HG02973 (cell line): Measurements from ENCODE around the gene HSPA4.

ENCODE experiments used
- ATAC-seq: cut with Tn5 transposase; IDR thresholded peaks from one replicate; pipeline ENCODE4 v1.9.1; 2021; ENCODE audit warnings: moderate library complexity; ENCODE audit not compliant: unreplicated experiment

Gene HSPA4

DNA sequence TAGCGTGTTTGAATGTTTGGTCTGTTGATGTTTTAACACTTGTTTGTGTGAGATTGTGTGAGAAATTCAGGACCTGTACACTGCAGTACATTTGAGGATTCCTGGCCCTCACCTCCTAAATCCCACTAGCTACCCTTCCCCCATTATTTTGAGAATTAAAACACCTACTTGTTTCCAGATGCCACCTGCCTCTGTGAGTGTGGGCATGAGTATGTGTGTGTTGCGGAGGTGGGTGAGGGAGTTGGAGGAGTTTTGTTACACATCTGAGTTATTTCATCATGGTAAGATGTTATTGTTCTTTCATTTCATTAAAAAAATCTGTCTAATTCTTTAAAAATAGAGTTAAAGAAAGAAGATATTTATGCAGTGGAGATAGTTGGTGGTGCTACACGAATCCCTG lies 36.3 kb downstream of the HSPA4 start:
- no peak for ATAC-seq

DNA sequence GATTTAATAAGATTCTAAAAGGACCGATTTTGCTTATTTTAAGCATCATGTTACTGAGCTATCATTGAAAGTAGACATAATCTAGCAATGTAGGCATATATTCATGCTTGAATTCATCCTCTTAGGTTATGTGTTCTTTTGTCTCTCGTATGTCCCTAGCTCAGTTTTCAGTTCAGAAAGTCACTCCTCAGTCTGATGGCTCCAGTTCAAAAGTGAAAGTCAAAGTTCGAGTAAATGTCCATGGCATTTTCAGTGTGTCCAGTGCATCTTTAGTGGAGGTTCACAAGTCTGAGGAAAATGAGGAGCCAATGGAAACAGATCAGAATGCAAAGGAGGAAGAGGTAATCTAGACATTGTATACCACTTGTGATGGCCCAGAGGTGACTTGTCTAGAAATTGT lies 39.2 kb downstream of the HSPA4 start:
- ATAC-seq = no peak

DNA sequence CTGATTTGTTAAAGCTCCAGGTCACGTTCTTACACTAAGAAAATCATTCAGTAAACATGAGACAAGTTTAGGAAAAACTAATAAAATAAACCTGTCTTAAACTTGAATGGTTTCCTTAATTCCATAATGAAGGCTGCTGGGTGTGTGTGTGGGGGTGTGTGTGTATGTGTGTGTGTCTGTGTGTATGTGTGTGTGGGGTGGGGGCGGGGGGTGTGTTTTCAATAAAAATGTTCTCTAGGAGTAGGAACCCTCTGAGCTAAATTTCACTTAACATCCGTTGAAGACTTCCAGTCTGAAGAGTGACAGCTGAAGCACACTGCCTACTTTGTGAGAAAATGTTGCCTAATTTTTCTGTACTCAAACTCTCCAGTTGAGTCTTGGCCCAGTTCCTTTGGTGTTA lies 54.5 kb downstream of the HSPA4 start:
- no peak for ATAC-seq

DNA sequence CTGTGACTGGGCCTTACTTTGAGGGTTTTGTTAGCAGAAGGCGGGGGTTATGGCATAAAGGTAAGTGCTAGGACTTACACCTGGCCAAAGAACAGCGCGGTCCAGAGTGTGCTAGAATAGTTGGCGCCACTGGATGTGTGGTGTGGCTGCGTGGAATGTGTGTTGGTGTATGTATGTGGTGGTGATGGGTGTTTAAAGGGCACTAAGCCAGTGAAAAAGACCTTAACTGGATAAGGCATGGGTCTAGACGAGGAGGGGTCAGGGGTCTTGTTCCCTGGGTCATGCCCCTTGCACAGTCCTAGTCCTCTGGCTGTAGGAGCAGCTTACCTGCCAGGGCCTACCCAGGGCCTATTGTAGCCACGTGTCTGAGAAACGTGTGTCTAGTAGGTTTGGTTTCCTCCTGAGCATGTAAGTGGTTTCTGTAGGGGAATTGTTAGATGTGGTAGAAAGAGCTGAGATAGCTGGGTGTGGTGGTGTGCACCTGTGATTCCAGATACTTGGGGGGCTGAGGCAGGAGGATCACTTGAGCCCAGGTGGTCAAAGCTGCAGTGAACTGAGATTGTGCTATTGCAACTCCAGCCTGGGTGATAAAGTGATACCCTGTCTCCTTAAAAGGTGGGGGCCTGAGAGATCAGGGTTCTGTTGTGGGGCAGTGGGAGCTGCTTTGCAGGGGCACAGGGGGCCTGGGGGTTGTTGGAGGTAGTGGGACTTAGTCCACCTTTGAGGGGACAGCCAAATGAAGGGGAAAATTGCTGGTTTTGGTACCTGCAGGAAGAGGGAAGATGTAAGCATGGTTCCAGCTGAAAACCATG lies 55.2 kb downstream of the HSPA4 start:
- ATAC-seq = no peak

DNA sequence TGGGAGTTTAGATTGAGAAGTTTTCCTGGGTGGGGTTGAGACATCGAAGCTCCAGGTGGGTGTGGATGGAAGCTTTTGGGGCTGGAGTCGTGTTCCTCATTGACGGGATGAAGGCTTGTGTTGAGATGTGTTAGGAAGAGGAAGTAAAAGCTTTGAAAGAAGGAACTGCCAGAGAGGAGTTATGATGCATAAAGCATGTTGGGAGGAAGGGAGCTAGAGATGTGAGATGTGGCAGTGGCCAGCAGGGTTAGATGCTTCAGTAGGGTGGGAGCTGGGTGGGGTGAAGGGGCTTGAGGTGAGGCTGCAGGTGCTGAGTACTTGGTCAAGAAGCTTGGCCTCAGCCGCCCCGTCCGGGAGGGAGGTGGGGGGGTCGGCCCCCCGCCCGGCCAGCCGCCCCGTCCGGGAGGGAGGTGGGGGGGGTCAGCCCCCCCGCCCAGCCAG lies 56.7 kb downstream of the HSPA4 start:
- no peak for ATAC-seq

DNA sequence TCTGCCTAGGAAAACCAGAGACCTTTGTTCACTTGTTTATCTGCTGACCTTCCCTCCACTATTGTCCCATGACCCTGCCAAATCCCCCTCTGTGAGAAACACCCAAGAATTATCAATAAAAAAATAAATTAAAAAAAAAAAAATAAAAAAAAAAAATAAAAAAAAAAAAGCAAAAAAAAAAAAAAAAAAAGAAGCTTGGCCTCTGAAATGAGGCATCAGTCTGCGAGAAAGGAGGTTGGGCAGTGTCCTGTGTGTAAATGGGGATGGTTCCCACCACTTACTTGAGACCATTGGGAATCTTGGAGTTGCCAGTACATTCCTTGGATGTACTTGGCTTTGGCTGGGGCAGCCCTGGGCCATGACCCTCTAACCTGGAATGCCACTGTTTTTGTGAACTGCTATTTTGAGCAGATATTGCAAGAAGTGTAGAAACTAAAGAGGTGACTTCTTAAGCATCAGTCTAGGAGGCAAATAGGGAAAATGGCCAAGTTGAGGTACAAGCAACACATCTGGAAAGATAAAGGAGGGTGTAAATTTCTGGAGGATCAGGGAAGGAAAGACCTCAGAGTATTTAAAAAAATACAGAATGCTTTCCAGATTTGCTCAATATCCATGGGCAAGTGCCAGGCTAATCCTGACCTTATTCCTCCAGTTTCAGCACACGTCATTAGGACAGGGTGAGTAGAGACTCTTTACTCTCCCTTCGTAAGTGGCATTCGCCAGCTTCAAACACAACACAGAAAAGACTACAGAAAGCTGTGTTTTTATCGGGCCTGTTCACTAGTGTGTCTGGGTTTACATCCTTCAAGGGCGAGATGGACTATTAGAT lies 58.1 kb downstream of the HSPA4 start:
- ATAC-seq = no peak

DNA sequence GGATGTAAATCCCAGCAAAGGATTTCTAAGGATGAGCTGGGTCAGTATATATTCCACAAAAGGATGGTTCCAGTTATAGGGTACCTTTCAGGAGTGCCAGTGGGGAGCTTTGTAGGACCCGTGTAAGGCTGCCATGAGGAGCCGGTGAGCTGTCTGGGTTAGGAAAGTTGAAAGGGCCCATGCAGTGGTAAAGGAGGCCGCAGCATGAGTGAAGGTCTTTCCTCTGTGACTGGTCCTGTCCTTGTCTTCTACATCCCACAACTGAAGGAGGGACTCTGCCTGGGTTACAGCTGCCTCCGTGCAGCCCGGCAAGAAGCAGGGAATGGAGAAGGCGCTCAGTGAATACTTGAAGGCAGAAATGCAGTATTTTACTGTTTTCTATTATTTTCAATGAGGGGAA lies 58.9 kb downstream of the HSPA4 start:
- no peak for ATAC-seq

DNA sequence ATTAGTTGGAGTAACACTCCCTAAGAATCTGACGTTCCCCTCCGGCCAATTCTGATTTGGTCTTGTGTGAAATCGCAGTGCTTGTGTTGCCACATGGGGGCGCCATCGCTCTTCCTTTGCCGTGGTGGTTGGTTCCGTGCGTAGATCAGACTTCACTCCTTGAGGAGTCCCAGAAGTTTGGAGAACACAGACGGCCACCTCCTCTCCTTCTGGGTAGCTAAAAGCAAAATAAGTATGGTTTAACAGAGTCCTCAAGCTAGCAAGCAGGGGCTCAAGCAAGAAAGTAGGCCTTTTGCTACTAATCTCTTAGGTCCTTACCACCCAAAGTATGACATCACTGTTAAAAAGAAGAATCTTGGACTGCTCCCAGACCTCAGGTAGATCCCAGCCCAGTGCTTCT lies 59.5 kb downstream of the HSPA4 start:
- ATAC-seq = no peak

DNA sequence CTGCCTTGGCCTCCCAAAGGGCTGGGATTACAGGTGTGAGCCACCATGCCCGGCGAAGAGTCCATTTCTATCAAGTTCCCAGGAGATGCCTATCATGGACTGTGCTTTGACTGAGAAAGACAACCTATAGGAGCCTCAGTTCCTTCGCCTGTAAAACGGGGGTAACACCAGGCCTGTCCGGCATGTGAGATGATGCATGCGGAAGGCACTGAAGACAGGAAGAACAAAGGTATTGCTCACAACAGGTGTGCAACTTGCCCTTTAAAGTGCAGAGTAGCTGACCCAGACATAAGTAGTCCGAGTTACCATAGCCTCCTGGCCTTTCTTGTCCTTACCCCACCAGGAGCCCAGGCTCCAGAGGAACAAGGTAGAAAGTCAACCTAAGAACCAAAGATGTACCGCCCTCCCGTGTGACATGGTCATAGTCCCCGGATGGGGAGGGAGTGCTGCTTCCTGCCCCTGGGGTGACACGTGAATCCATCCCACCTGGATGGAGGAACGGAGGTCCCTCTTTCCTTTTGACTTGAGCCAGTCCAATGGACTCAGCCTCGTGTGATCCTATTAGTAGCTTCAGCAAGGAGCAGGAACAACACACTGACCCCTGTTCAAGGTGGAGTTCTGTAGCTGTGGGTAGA lies 60.3 kb downstream of the HSPA4 start:
- no peak for ATAC-seq

DNA sequence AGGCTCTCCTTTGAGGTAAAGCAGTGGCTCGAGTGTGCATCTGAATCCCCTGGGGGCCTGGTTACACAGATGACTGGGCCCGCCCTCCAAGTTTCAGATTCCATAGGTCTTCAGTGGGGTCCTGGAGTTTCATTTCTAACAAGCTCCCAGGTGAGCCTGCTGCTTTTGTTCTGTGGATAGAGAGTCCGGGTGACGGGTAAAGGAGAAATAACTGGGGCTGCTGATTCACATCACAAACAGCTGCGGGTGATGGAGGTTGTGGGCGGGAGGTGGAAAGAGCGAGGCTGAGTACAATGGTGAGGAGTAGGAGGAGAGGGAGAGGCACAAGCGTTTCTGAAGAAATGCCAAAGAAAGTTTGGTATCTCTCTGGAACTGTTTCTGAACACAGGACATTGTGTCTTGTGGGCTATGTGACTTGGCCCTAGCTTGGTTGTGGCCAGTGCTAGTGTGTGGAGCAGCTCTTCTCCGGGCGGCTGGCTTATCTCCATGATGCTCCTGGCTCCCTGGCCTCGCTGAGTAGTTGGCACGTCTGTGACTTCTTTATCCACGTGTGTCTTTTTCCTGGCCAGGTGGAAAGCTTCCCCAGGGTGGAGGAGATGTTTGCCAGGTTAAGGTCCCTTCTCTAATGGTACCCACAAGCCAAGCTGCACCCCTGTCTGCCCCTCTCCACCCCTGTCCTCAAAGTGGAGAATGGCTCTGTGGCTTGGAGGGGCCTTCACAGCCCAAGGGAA lies 61.7 kb downstream of the HSPA4 start:
- no peak for ATAC-seq

DNA sequence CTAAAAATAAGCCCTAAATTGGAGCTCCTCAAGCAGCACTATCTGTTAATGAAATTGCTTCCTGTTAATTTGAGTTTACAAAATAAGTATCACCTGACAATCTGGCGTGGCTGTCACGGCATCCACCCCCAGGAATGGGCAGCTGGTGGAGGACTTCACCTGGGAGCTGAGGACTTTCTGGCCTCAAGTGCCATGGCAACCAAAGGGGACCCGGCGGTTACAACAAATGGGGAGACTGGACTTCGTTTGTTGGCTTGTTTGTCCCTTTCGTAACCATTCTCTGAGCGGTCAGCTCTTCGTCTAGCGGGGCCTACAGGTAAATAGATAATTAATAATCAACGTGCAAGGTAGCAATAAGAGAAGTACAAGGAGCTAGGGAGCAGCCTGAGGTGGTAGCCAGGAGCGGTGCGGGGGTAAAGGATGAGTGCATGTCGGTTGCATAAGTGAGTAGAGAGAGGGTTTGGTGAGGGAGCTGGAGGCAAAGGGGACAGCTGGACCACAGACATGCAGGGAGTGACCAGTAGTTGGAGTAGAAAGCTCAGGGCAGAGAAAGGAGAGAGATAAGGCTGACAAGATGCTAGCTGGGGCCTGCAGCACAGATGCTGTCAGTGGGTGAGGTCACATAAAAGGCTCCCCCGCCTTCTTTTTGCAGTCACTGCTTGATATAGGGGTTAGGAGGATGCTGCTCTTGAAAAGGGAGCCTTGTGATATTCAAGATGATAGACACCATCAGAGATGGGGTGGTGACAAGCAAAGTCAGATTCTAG lies 62.5 kb downstream of the HSPA4 start:
- ATAC-seq = no peak

DNA sequence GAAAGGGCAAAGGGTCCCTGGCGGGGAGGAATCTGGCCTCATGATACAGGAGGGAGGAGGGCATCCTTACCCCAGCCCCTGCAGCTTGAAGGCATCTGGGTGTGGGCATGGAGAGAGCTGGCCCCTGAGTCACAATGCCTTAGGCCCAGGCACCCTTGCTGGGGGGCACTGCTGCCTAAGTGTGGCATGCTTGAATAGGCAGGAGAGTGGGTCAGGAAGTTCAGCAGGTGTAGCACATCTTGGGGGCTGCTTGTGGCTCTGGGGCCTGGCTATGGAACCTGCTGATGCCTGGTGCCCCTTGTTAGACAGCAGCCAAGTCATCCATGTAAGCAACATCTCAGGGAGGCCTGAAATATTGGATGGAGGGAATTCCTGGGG lies 63.1 kb downstream of the HSPA4 start:
- no peak for ATAC-seq

DNA sequence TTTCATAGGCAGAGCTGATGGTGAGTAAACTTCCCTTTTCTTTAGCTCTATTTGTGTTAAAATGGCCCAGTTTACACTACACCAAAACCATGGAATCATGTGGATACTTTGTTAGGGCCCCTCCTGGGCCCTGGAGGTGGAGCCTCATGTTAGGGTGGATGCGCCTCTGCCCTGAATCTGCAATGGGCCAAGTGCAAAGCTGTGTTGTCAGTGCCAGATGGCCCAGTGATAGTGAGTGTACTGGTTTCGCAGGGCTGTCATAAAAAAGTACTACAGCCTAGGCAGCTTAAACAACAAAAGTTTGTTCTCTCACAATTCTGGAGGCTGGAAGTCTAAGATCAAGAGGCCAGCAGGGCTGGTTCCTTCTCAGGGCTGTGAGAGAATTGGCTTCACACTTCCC lies 64.8 kb downstream of the HSPA4 start:
- no peak for ATAC-seq

DNA sequence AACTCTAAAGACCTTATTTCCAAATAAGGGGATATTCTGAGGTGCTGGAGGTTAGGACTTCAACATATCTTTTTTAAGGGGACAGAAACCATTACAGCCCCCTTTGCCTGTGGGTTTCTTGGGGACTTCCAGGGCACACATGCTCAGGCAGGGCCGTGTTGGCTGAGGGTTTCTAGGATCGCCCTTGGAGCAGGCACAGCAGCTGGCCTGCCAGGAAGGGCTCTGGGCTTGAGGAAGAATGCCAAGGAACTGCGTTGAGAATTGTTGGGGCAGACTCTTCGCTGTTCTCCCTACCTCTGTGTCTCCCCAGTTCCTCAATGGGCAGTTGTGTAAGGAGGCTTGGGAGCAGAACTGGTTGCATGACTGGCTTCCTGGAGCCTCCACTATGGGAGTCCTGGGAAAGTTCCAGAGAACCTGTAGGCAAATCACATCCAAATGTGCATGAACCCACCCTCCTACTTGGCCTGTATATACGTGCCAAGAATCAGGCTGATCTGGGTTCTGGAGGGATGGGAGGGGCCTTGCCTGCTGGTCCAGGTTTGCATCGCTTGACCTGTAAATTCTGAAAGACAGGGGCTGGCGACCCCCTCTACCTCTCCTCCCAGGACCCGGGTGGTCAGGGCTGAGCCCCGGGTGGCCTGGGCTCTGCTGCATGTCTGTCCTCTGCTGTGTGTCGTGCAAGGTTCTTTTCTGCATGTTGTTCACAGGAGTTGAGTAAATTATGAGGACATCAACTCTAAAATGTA lies 65.5 kb downstream of the HSPA4 start:
- no peak for ATAC-seq

DNA sequence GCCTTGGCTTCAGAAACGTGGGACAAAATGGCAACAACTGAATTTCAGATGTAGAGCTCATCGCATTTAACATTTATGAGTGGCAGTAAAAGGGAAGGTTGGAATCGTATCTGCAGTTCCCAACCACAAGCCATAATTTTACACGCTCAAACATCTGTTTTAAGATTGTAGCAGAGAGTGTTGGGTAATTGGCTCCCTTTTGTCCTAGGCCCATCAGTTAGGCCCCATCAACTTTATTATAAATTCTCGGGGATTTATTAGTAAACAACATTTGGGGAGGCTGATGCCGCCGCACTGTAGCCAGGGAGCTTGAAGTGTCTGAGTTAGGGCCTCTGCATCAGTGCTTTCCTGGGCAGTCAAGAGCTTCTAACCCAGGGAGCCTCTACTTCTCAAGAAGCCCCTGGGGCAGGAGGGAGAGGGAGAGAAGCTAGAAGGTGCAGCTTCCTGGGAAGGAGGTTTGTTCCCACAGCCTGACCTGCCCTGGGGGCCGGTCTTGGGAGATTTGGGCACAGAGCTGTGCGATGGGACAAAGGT lies 66.2 kb downstream of the HSPA4 start:
- ATAC-seq = no peak

DNA sequence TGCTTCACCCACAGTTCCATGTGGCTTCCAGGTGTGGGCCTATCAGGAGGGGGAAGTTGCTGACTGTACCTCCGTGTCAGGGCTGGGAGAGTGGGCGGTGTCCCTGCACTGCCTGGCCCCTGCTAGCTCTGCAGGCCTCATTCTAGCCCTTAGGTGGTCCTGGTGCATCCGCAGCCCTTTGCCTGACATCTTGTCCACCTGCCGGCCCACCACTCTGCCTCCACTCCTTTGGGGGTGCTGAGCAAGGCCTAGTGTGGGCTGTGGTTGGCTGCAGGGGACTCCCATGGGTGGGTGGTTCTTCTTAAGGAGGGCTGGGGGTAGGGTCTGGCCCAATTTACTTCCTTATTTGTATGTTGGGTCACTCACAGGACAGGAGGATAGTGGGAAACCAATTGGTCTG lies 66.9 kb downstream of the HSPA4 start:
- no peak for ATAC-seq

DNA sequence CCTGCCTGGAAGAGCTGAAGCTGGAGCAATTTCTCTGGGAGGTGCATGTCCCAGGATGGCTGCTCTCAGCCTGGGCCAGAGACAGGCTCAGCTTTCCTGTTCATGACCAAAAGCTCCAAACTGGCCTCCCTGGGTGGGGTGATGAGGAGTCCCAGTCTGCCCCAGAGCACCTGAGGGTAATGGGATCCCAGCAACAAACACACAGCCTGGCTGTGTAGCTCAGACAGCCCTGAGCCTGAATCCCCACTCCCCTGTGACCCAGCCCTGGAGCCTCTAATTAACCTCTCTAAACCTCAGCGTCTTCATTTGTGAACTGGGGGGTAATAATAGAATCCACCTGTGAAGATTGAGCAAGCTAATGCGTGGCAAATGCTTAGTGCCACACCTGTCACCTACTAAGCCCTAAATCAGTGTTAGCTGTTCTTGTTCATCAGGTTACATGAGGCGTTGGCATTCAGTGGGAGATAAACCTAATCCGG lies 67.5 kb downstream of the HSPA4 start:
- ATAC-seq = no peak

DNA sequence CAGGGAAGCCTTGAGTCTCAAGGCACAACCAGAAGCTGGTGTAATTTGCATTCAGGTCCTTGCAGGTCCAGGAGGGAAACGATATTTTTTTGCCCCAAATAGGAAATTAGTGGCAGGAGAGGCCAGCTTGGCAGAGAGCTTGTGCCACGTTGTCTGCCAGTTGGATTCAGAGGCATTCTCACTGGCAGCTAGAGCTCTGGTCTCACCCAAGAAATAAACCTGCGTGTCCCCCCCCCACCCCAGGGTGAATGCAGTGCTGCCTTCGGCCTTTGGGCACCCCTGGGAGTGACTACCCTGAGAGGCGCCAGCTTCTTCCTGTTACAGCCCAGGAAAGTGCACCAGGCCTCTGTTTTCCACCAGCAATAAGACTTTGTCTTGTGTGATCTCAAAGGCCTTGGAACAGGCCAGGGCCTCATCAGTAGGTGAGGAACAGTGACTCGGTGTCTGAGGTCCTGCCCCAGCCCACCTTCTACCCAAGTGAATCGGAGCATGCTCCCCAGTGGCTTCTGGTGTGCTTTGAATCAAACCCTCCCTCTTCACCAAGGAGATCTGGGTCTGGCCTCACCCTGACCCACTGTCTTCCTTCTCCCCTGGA lies 68.4 kb downstream of the HSPA4 start:
- no peak for ATAC-seq

DNA sequence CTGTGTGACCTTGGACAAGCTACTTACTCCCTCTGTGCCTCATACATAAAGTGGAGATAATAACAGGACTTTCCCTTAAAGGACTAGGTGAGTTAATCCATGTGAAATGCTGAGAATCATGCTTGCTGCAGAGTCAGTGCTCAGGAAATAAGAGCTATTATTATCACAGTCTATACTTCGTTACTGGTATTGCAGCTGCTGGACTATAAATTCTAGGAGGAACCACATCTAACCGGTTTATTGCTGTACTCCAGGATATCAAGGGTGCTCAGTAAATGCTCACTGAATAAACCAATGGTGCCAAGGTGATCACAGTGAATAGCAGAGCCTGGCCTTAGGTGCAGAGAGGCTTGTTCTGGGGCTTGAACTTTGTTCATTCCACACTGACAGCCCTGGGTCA lies 69.3 kb downstream of the HSPA4 start:
- no peak for ATAC-seq
